CD4-positive, alpha-beta memory T cell (primary cell): Measurements from ENCODE around the gene HSPB7. TPM values are rescaled to one million over a fixed set of nuclear protein-coding genes. Genes with fewer than 3 reads are reported as not detected.
A peak's percentile ranks its signal among the peaks of the same experiment; 100 is the strongest.

Source experiments
- CTCF ChIA-PET: fragments of 350-600 bp; sonication (Branson Sonifier 250); formaldehyde crosslinking; loops from one replicate; lab custom pipeline; 2021; ENCODE audit warnings: inconsistent platforms; ENCODE audit not compliant: partially characterized antibody; lab: Charles Lee
- POLR2A ChIA-PET: fragments of 350-600 bp; sonication (Branson Sonifier 250); formaldehyde crosslinking; loops from one replicate; lab custom pipeline; 2021; ENCODE audit not compliant: partially characterized antibody; lab: Charles Lee
- DNase-seq, 5 donors: peaks; one replicate each; pipeline versions ENCODE4 v3.0.0 to v3.0.0-alpha.2; 2020 to 2022; ENCODE audit warnings: mixed read lengths in 1 of 5
- H3K27ac ChIP-seq: one replicate; pipeline ENCODE4 v1.7.0; 2013; ENCODE audit warnings: low read depth, low read length
- H3K27me3 ChIP-seq: 2 replicates; pipeline ENCODE4 v1.7.0; 2013; ENCODE audit warnings: mild to moderate bottlenecking, low read length, moderate library complexity; ENCODE audit not compliant: insufficient read depth
- H3K36me3 ChIP-seq: 2 replicates; pipeline ENCODE4 v1.7.0; 2013; ENCODE audit warnings: mild to moderate bottlenecking, low read length, moderate library complexity; ENCODE audit not compliant: insufficient read depth
- H3K4me1 ChIP-seq: 2 replicates; pipeline ENCODE4 v1.7.0; 2013; ENCODE audit warnings: mild to moderate bottlenecking, low read length, moderate library complexity; ENCODE audit not compliant: insufficient read depth
- H3K4me3 ChIP-seq, 2 donors: one replicate each; pipeline ENCODE4 v1.7.0; 2013; ENCODE audit warnings: low read length in 2 of 2, mild to moderate bottlenecking in 1 of 2
- H3K9me3 ChIP-seq, 2 donors: one replicate each; pipeline ENCODE4 v1.7.0; 2013; ENCODE audit warnings: low read length in 2 of 2, control low read depth in 1 of 2; ENCODE audit not compliant: control insufficient read depth in 1 of 2
- H3K27ac Mint-ChIP-seq, 7 donors: one replicate each; pipeline ENCODE4 v1.8.0; 2020 to 2021; ENCODE audit warnings: mixed read lengths in 7 of 7, mild to moderate bottlenecking in 6 of 7, inconsistent platforms in 3 of 7, moderate library complexity in 3 of 7
- H3K27me3 Mint-ChIP-seq, 2 donors: one replicate each; pipeline ENCODE4 v1.8.0; 2020 to 2021; ENCODE audit warnings: mixed read lengths in 2 of 2
- H3K36me3 Mint-ChIP-seq, 2 donors: one replicate each; pipeline ENCODE4 v1.8.0; 2020 to 2021; ENCODE audit warnings: mixed read lengths in 2 of 2, inconsistent platforms in 1 of 2, mild to moderate bottlenecking in 1 of 2
- H3K4me1 Mint-ChIP-seq, 4 donors: one replicate each; pipeline ENCODE4 v1.8.0; 2020 to 2021; ENCODE audit warnings: mixed read lengths in 4 of 4, mild to moderate bottlenecking in 1 of 4
- H3K4me3 Mint-ChIP-seq, 8 donors: one replicate each; pipeline ENCODE4 v1.8.0; 2020 to 2021; ENCODE audit warnings: mixed read lengths in 8 of 8, mild to moderate bottlenecking in 7 of 8, moderate library complexity in 6 of 8, inconsistent platforms in 3 of 8
- H3K9me3 Mint-ChIP-seq, 8 donors: one replicate each; pipeline ENCODE4 v1.8.0; 2020 to 2021; ENCODE audit warnings: mixed read lengths in 8 of 8, mild to moderate bottlenecking in 5 of 8, inconsistent platforms in 3 of 8, moderate library complexity in 1 of 8
- intact Hi-C: fragments of 100-400 bp; cut with micrococcal nuclease; formaldehyde crosslinking; loops from one replicate; pipeline ENCODE4 v1.15.1; 2023
- polyA plus RNA-seq, 2 donors: library from polyadenylated mRNA; unstranded; fragments of 300-500 nt; fragmentation: Illumina TruSeq; gene quantifications; one replicate each; pipeline ENCODE4 v1.2.3, GENCODE V29; 2021
- total RNA-seq, 2 experiments: library from RNA; stranded (reverse); gene quantifications; one replicate each; pipeline ENCODE4 v1.2.3, GENCODE V29; 2021

Gene HSPB7
- total and polyA plus RNA-seq, 4 experiments from 2014 or later = not detected

GRCh38 chr1:16011936-16012589 lies 5.8 kb downstream of the HSPB7 start:
- H3K27me3 ChIP-seq = no peaks in the 10 kb centered on the region
- H3K9me3 Mint-ChIP-seq = no peaks in the 10 kb centered on the region
- no peaks in the 10 kb centered on the region for H3K36me3 ChIP-seq
- no peak overlapping the region for H3K27ac ChIP-seq
- no peak overlapping the region for H3K27ac Mint-ChIP-seq
- peaks cover 0 to 4% (median 4%) of the 10 kb centered on the region in 4 donors for H3K4me1 Mint-ChIP-seq
- H3K4me3 Mint-ChIP-seq = peak overlapping the region in 2 of 8 donors; percentile 6 to 46
- H3K36me3 Mint-ChIP-seq = no peaks in the 10 kb centered on the region
- intact Hi-C loops = no loop called here
- H3K4me1 ChIP-seq = peaks cover 13% of the 10 kb centered on the region
- DNase-seq = no peak
- no peaks in the 10 kb centered on the region for H3K9me3 ChIP-seq
- POLR2A ChIA-PET = interaction anchor here (0.6 kb wide), 1 partner anchor 61 kb away, joined by 3 read pairs; no protein-coding TSS in a partner anchor
- no peak overlapping the region for H3K4me3 ChIP-seq
- CTCF ChIA-PET = interaction anchor here (1.2 to 1.6 kb wide), 2 partner anchors 68 to 178 kb away, joined by 3 to 4 read pairs; no protein-coding TSS in a partner anchor
- peaks cover 2 to 20% of the 10 kb centered on the region in 2 donors for H3K27me3 Mint-ChIP-seq

DNA sequence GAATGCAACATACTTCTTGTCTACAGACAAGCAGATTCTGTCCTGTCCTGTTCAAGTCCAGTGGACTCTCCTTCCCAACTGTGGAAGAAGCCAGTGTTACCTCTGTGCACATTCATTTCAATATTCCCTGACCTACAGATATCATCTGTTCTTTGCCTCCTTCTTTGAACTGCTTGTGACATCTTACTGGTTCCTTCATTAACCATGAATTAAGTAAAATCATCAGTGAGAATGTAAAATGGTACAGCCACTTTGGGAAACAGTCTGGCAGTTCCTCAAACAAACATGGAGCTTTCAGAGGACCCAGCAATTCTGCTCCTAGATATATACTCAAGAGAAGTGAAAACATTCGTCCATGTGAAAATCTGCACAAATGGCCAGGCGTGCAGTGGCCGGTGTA lies 7.0 kb downstream of the HSPB7 start:
- Mint-ChIP-seq H3K27me3 (peaks cover 2 to 20% of the 10 kb centered on the region in 2 donors), H3K4me1 (peaks cover 0 to 4% (median 4%) of the 10 kb centered on the region in 4 donors), H3K27ac (no peak overlapping the region), H3K9me3 (no peaks in the 10 kb centered on the region), H3K4me3 (no peak overlapping the region), H3K36me3 (no peaks in the 10 kb centered on the region)
- Histone ChIP-seq H3K27ac (no peak overlapping the region), H3K9me3 (no peaks in the 10 kb centered on the region), H3K4me1 (peaks cover 13% of the 10 kb centered on the region), H3K4me3 (no peak overlapping the region), H3K27me3 (no peaks in the 10 kb centered on the region), H3K36me3 (no peaks in the 10 kb centered on the region)
- POLR2A ChIA-PET = no interaction called here
- intact Hi-C loops = no loop called here
- no peak for DNase-seq
- CTCF ChIA-PET = interaction anchor here (0.7 to 1.9 kb wide), 5 partner anchors 13 to 191 kb away, joined by 3 to 7 read pairs (median 3); no protein-coding TSS in a partner anchor

GRCh38 chr1:16009678-16010077 lies 8.2 kb downstream of the HSPB7 start:
- peaks cover 0 to 4% (median 4%) of the 10 kb centered on the region in 4 donors for H3K4me1 Mint-ChIP-seq

GRCh38 chr1:16009030-16009460 lies 8.8 kb downstream of the HSPB7 start:
- Mint-ChIP-seq H3K27ac (no peak overlapping the region), H3K9me3 (no peaks in the 10 kb centered on the region), H3K27me3 (peaks cover 2 to 9% of the 10 kb centered on the region in 2 donors), H3K4me3 (no peak overlapping the region), H3K4me1 (peaks cover 0 to 4% (median 4%) of the 10 kb centered on the region in 4 donors), H3K36me3 (no peaks in the 10 kb centered on the region)
- no peaks in the 10 kb centered on the region for H3K27me3 ChIP-seq
- peaks cover 13% of the 10 kb centered on the region for H3K4me1 ChIP-seq
- intact Hi-C loops = loop anchor here (1.0 kb wide), 2 partner anchors 47 to 178 kb away; no protein-coding TSS in a partner anchor
- H3K4me3 ChIP-seq = no peak overlapping the region
- no peaks in the 10 kb centered on the region for H3K36me3 ChIP-seq
- peak; percentile 53 to 64 (median 59) for DNase-seq
- ChIA-PET CTCF (interaction anchor here (0.7 to 2.3 kb wide), 17 partner anchors 8 to 295 kb away, joined by 3 to 13 read pairs (median 4); partner anchors contain the start of genes HSPB7 and ZBTB17), POLR2A (no interaction called here)
- H3K27ac ChIP-seq = no peak overlapping the region
- H3K9me3 ChIP-seq = no peaks in the 10 kb centered on the region

More at GRCh38 chr1:16009678-16010077, 8.2 kb downstream of the HSPB7 start:
- CTCF ChIA-PET = interaction anchor here (0.7 to 2.3 kb wide), 17 partner anchors 8 to 295 kb away, joined by 3 to 13 read pairs (median 4); partner anchors contain the start of gene HSPB7
- Mint-ChIP-seq H3K9me3 (no peaks in the 10 kb centered on the region), H3K36me3 (no peaks in the 10 kb centered on the region), H3K27ac (peak overlapping the region in 2 of 7 donors; percentile 50 to 64), H3K27me3 (peaks cover 2 to 13% of the 10 kb centered on the region in 2 donors), H3K4me3 (no peak overlapping the region)
- H3K4me1 ChIP-seq = peaks cover 13% of the 10 kb centered on the region
- H3K27me3 ChIP-seq = no peaks in the 10 kb centered on the region
- H3K27ac ChIP-seq = no peak overlapping the region
- POLR2A ChIA-PET = no interaction called here
- no peaks in the 10 kb centered on the region for H3K9me3 ChIP-seq
- DNase-seq = no peak
- no peaks in the 10 kb centered on the region for H3K36me3 ChIP-seq
- intact Hi-C loops = loop anchor here (1.0 kb wide), 2 partner anchors 47 to 178 kb away; no protein-coding TSS in a partner anchor
- H3K4me3 ChIP-seq = no peak overlapping the region

GRCh38 chr1:16007671-16008341 lies 10.0 kb downstream of the HSPB7 start:
- ChIA-PET CTCF (interaction anchor here (0.7 to 2.3 kb wide), 9 partner anchors 10 to 193 kb away, joined by 3 to 13 read pairs (median 3); partner anchors contain the start of gene ZBTB17), POLR2A (no interaction called here)
- Histone ChIP-seq H3K27ac (no peak overlapping the region), H3K9me3 (no peaks in the 10 kb centered on the region), H3K4me1 (peaks cover 8% of the 10 kb centered on the region), H3K4me3 (no peak overlapping the region), H3K36me3 (no peaks in the 10 kb centered on the region), H3K27me3 (no peaks in the 10 kb centered on the region)
- Mint-ChIP-seq H3K27me3 (peaks cover 0 to 8% of the 10 kb centered on the region in 2 donors), H3K9me3 (no peaks in the 10 kb centered on the region), H3K27ac (no peak overlapping the region), H3K4me1 (peaks cover 0 to 4% (median 4%) of the 10 kb centered on the region in 4 donors), H3K4me3 (no peak overlapping the region), H3K36me3 (no peaks in the 10 kb centered on the region)
- no peak for DNase-seq
- intact Hi-C loops = no loop called here

DNA sequence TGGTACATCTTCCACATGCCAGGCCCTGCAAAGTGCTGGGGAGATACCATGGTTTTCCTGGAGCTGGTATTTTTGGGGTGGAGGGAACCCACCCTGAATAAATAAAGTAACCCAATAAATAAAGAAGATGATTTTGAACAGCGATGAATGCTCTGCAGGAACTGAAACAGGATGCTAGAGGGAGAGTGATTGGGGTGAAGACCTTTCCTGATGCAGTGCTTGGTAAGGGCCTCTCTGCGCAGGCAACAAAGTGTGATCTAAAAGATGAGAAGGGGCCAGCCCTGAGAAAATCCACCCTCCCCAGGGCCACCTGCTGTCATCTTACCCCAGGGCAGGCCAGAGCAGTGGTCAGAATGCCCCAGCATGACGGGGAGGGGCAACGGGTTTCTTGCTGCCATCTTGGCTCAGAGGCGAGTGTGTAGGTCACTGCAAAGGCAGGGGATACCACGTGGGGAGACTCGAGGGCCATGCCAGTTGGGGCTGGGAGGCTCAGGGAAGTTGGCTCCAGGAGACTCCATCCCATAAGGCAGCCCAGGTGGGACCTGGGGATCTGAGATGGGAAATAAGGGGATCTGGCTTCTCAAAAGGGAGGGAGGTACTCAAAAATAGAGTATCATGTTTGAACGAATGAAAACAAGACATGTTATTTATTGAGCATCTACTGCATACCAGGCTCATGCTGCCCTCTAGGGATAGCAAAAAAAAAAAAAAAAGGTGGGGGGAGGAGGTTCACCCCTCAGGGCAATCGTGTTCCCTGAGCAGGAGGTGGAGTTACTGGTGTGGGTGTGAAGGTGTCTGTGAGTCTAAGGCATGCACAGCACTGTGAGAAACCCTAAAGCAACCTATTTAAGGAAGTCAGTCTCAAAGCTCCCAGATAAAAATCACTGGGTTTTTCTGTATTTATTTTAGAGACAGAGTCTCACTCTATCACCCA lies 11.0 kb downstream of the HSPB7 start:
- POLR2A ChIA-PET = no interaction called here
- peaks cover 0 to 8% of the 10 kb centered on the region in 2 donors for H3K27me3 Mint-ChIP-seq
- H3K27ac ChIP-seq = no peak overlapping the region
- H3K4me3 Mint-ChIP-seq = no peak overlapping the region
- H3K4me3 ChIP-seq = no peak overlapping the region
- no peaks in the 10 kb centered on the region for H3K36me3 Mint-ChIP-seq
- no peak for DNase-seq
- CTCF ChIA-PET = interaction anchor here (0.7 to 1.9 kb wide), 5 partner anchors 31 to 192 kb away, joined by 3 to 4 read pairs (median 3); no protein-coding TSS in a partner anchor
- no peaks in the 10 kb centered on the region for H3K9me3 ChIP-seq
- H3K27ac Mint-ChIP-seq = peak overlapping the region in 1 of 7 donors; percentile 21
- no peaks in the 10 kb centered on the region for H3K36me3 ChIP-seq
- no peaks in the 10 kb centered on the region for H3K4me1 ChIP-seq
- no peaks in the 10 kb centered on the region for H3K27me3 ChIP-seq
- no peaks in the 10 kb centered on the region for H3K9me3 Mint-ChIP-seq
- intact Hi-C loops = no loop called here
- H3K4me1 Mint-ChIP-seq = no peaks in the 10 kb centered on the region
